GM12801 (cell line): Measurements from ENCODE around the gene RFX7.

Source experiments
- CTCF ChIP-seq: IDR thresholded peaks from one replicate; pipeline ENCODE4 v1.5.1; 2011; ENCODE audit warnings: control low read depth; ENCODE audit not compliant: insufficient read length; ENCODE audit errors: extremely low read depth

RFX7 gene

GRCh38 chr15:56175788-56176187 lies 67.9 kb downstream of the RFX7 start:
- TF ChIP-seq CTCF = no peak

GRCh38 chr15:56174649-56175048 lies 69.0 kb downstream of the RFX7 start:
- TF ChIP-seq CTCF = no peak

- no peak for TF ChIP-seq CTCF
These were observed 75.3 kb downstream of the RFX7 start for GRCh38 chr15:56168394-56168793.

- no peak for TF ChIP-seq CTCF
These were observed 78.4 kb downstream of the RFX7 start for GRCh38 chr15:56165234-56165633.

- TF ChIP-seq CTCF = no peak
These were observed 82.7 kb downstream of the RFX7 start for GRCh38 chr15:56160966-56161365.

- TF ChIP-seq CTCF = no peak
These were observed 86.8 kb downstream of the RFX7 start for GRCh38 chr15:56156877-56157276.

- no peak for TF ChIP-seq CTCF
These were observed 93.5 kb downstream of the RFX7 start for GRCh38 chr15:56150204-56150603.

GRCh38 chr15:56148064-56148463 lies 95.6 kb downstream of the RFX7 start:
- no peak for TF ChIP-seq CTCF
